22Rv1 (cell line): ENCODE results near the gene TMEM89.
A peak's percentile ranks its signal among the peaks of the same experiment; 100 is the strongest.

Experiments used
- H3K27ac ChIP-seq: fragments of 450-650 bp; 2 replicates; pipeline ENCODE4 v1.5.1; 2017
- ZFX ChIP-seq: fragments of 450-650 bp; IDR thresholded peaks from 2 replicates; pipeline ENCODE4 v1.6.1; 2017; ENCODE audit warnings: antibody characterized with exemption, borderline replicate concordance
- TF ChIP-seq, protein P1 (sequence below): fragments of 450-650 bp; IDR thresholded peaks from 2 replicates; pipeline ENCODE4 v1.5.1; 2017; ENCODE audit warnings: mild to moderate bottlenecking

The TMEM89 gene

DNA sequence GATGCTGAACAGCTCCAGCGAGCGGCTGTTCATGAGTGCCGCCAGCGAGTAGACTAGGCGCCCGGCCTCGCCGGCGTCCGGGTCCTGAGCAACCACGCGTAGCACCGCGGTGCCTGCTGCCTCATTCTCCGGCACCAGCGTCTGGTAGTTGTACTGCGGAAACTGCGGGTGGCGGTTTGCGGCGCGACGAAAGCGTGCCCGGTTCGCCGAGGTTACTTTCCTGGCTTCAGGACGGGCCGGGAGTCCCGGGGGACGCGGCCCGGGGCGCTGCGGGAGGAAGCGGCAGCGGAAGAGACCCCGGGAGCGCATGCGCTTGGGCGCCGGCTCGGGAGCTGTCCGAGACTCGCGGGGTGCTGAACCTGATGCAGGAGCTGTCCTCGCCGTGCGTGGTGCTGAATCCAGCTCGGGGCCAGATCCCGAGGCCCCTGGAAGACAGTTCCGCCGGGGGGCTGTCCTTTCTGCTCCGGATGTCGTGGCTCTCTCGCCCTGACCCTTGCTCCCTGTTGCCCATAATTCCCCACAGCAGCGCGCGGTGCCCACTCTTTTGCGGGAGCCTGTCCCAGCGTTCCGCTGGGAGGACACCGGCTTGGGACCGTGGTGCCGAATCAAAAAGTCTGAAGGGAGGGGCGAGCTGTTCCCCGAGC is 40.1 kb upstream of the TMEM89 start:
- peak overlapping the region; percentile 99 for H3K27ac ChIP-seq

DNA sequence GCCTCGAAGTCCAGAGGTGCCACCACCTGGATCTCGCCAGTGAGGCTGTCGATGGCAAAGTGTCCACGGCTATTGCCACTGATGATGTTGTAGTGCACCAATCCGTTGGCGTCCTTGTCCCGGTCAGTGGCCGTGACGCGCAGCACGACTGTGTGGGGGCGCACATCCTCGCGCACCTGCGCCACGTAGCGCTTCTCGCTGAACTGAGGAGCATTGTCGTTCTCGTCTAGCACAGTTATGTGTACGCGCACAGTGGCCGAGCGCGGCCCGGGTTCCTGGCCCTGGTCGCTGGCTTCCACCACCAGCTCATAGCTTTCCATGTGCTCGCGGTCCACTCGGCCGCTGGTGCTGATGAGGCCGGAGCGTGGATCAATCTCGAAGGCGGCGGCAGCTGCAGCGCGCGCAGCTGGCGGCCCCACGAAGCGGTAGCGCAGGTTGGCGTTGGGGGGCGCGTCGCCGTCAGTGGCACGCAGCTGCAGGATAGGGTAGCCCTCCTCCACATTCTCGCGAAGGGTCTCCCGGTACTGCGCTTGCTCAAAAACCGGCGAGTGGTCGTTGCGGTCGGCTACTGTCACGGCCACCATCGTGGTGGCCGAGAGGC is 39.3 kb upstream of the TMEM89 start:
- TF ChIP-seq ZFX = no peak
- TF ChIP-seq, protein P1, sequence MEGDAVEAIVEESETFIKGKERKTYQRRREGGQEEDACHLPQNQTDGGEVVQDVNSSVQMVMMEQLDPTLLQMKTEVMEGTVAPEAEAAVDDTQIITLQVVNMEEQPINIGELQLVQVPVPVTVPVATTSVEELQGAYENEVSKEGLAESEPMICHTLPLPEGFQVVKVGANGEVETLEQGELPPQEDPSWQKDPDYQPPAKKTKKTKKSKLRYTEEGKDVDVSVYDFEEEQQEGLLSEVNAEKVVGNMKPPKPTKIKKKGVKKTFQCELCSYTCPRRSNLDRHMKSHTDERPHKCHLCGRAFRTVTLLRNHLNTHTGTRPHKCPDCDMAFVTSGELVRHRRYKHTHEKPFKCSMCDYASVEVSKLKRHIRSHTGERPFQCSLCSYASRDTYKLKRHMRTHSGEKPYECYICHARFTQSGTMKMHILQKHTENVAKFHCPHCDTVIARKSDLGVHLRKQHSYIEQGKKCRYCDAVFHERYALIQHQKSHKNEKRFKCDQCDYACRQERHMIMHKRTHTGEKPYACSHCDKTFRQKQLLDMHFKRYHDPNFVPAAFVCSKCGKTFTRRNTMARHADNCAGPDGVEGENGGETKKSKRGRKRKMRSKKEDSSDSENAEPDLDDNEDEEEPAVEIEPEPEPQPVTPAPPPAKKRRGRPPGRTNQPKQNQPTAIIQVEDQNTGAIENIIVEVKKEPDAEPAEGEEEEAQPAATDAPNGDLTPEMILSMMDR = no peak

More for the DNA sequence above, 40.1 kb upstream of the TMEM89 start:
- TF ChIP-seq, protein P1 = no peak
- TF ChIP-seq ZFX = no peak

DNA sequence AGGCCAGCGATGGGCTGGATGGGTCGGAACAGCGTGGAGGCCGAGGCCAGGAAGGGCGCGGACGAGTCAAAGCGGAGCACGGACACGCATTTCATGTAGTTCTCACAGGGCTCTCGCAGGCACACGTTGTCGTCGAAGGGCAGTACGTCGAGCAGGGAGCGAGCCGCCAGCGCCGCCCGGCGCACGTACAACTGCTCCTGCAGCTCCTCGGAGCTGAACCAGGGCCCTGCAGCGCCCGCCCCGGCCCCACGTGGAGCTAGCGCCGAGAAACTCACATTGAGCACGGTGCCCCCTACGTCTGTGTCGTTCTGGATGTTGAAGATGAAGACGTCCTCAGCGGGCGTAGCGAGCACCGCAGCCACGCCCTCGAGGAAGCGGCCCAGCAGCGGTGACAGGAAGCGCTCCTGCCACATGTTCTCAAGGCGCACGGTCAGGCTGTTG is 35.3 kb upstream of the TMEM89 start:
- H3K27ac ChIP-seq = peak overlapping the region; percentile 73
- TF ChIP-seq, protein P1 = no peak
- TF ChIP-seq ZFX = no peak

More for the DNA sequence above, 39.3 kb upstream of the TMEM89 start:
- H3K27ac ChIP-seq = no peak overlapping the region

DNA sequence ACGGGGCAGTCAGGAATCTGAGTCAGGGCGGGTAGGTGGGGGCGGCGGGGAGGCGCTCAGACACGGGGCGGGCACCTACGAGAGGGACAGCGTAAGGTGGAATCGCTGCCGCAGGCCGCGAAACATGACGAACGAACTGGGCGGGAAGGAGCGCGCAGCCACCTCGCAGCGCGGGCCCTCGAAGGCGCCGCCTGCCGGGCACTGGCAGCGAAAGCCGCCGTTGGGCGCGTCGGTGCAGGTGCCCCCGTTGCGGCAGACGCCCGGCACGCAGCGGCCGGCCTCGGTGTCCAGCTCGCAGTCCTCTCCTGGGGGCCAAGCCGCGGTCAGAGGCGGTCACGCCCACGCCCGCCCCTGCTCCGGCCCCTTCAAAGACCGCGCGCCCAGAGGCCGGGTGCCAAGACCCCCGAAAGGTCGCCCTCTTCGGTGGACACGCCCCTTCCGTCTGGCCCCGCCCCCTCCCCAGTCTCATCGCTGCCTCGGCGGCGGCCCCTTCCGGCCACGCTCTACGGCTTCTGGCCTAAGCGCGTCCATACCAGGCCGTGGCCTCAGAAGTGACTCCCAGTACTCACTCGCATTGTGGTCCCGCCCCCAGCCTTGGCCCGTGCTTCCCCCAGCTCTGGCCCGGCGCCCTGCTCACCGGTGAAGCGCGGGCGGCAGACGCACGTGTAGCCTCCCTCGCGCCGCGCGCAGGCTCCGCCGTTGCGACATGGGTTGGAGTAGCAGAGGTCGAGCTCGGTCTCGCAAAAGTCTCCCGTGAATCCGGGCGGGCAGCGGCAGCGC is 34.7 kb upstream of the TMEM89 start:
- no peak for TF ChIP-seq ZFX
- TF ChIP-seq, protein P1 = peak; percentile 85
- peak overlapping the region; percentile 73 for H3K27ac ChIP-seq

DNA sequence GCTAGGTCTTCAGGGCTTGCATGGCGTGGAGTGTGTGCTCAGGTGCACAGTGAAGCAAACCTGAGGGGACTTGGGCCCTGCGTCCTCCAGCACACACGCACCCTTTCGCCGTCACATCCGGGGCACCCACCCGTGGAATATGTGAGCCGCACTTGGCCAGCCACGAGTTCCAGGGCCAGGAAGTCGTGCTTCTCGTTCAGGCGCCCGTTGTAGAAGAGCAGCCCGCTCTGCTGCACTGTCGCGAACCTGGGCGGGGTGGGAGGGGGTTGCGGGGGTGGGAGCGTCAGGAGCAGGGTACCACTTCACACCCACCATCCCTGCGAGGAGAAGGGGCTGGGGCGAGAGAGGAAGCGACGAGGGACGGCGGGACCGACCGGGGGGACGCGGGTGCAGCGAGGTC is 34.0 kb upstream of the TMEM89 start:
- TF ChIP-seq, protein P1 = no peak
- TF ChIP-seq ZFX = no peak

DNA sequence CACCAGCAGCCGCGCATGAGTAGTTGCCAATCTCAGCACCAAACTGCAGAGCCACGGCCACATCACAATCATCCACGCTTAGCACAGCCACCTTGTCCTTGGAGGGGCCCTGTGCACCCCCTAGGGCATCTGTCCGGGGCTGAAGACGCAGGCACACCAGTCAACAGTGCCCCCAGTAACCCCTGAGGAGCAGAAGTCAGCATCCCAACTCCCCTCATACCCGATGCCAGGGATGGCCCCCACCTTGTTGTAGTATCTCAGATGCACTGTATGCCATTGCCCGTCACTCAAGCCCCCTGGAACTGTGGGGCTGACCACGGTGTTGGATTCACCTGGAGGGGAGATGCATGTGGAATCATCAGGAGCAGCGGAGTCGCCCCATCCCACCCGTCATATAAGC is 33.5 kb upstream of the TMEM89 start:
- no peak for TF ChIP-seq ZFX
- TF ChIP-seq, protein P1 = no peak
- peak overlapping the region; percentile 73 for H3K27ac ChIP-seq

More for the DNA sequence above, 34.0 kb upstream of the TMEM89 start:
- H3K27ac ChIP-seq = peak overlapping the region; percentile 73
